Neural progenitor cell (in vitro differentiated cells): Measurements from ENCODE around the gene DNAJC19. TPM values are rescaled to one million over a fixed set of nuclear protein-coding genes. Genes with fewer than 3 reads are reported as not detected.

ENCODE experiments used
- DNase-seq: peaks from one replicate; pipeline ENCODE4 v3.0.0-alpha.2; 2016; ENCODE audit warnings: low spot score
- H2AFZ ChIP-seq: fragments of 200-600 bp; sonication (generic); replicated peaks from 2 replicates; pipeline ENCODE4 v1.6.1; 2016; ENCODE audit warnings: antibody characterized with exemption
- H3F3A ChIP-seq: fragments of 200-600 bp; sonication (generic); 2 replicates; pipeline ENCODE4 v1.6.1; 2016; ENCODE audit warnings: antibody characterized with exemption, low read depth
- H3K27ac ChIP-seq: fragments of 200-600 bp; sonication (generic); 2 replicates; pipeline ENCODE4 v1.5.1; 2016; ENCODE audit warnings: mild to moderate bottlenecking
- H3K27me3 ChIP-seq: fragments of 200-600 bp; sonication (generic); 2 replicates; pipeline ENCODE4 v1.6.1; 2016; ENCODE audit warnings: mild to moderate bottlenecking, moderate library complexity
- H3K36me3 ChIP-seq: fragments of 200-600 bp; sonication (generic); 2 replicates; pipeline ENCODE4 v1.5.1; 2016
- H3K4me1 ChIP-seq: fragments of 200-600 bp; sonication (generic); 2 replicates; pipeline ENCODE4 v1.6.1; 2016; ENCODE audit warnings: mixed run types
- H3K4me2 ChIP-seq: fragments of 200-600 bp; sonication (generic); 2 replicates; pipeline ENCODE4 v1.6.1; 2016
- H3K4me3 ChIP-seq: fragments of 200-600 bp; sonication (generic); 2 replicates; pipeline ENCODE4 v1.5.1; 2016
- H3K79me2 ChIP-seq: fragments of 200-600 bp; sonication (generic); 2 replicates; pipeline ENCODE4 v1.6.1; 2016; ENCODE audit warnings: low read depth
- H3K9ac ChIP-seq: fragments of 200-600 bp; sonication (generic); 2 replicates; pipeline ENCODE4 v1.6.1; 2016
- H3K9me3 ChIP-seq: fragments of 200-600 bp; sonication (generic); 2 replicates; pipeline ENCODE4 v1.5.1; 2016; ENCODE audit warnings: low read depth
- H4K20me1 ChIP-seq: fragments of 200-600 bp; sonication (generic); 2 replicates; pipeline ENCODE4 v1.6.1; 2016; ENCODE audit warnings: low read depth
- H3K27ac Mint-ChIP-seq: 3 replicates; pipeline ENCODE4 v1.8.0; 2021; ENCODE audit warnings: mixed read lengths
- H3K27me3 Mint-ChIP-seq: 2 replicates; pipeline ENCODE4 v1.8.0; 2022; ENCODE audit warnings: low read depth, mild to moderate bottlenecking, inconsistent platforms, moderate library complexity, mixed read lengths; ENCODE audit not compliant: insufficient read depth
- H3K36me3 Mint-ChIP-seq: 3 replicates; pipeline ENCODE4 v1.8.0; 2021; ENCODE audit warnings: mixed read lengths
- H3K4me1 Mint-ChIP-seq: 3 replicates; pipeline ENCODE4 v1.8.0; 2021; ENCODE audit warnings: mixed read lengths
- H3K4me3 Mint-ChIP-seq: 3 replicates; pipeline ENCODE4 v1.8.0; 2021; ENCODE audit warnings: mild to moderate bottlenecking, moderate library complexity, mixed read lengths
- H3K9me3 Mint-ChIP-seq: 3 replicates; pipeline ENCODE4 v1.8.0; 2020; ENCODE audit warnings: mixed read lengths
- CTCF ChIP-seq: fragments of 200-600 bp; sonication (generic); IDR thresholded peaks from 2 replicates; pipeline ENCODE4 v1.5.1; 2017; ENCODE audit warnings: antibody characterized with exemption, mild to moderate bottlenecking
- EZH2 ChIP-seq: fragments of 200-600 bp; sonication (generic); IDR thresholded peaks from 2 replicates; pipeline ENCODE4 v1.6.1; 2017; ENCODE audit warnings: antibody characterized with exemption, mild to moderate bottlenecking, moderate library complexity
- EZH2phosphoT487 ChIP-seq: fragments of 200-600 bp; sonication (generic); IDR thresholded peaks from 2 replicates; pipeline ENCODE4 v1.6.1; 2017; ENCODE audit warnings: antibody characterized with exemption
- total RNA-seq: library from RNA; depleted of rRNA; stranded (reverse); fragments of >200 nt; gene quantifications from 2 replicates; pipeline ENCODE4 v1.2.3, GENCODE V29; 2015; ENCODE audit warnings: low replicate concordance

Gene DNAJC19
- total RNA-seq, 1 donor from 2014 or later, result 108 TPM

GRCh38 chr3:180970931-180971330, 18.6 kb downstream of the DNAJC19 start:
- no peak for DNase-seq
- Histone ChIP-seq H3K4me3 (no peak overlapping the region), H3F3A (peaks cover 18% of the 10 kb centered on the region), H3K36me3 (peaks cover 38% of the 10 kb centered on the region), H3K27ac (no peak overlapping the region), H2AFZ (no peak overlapping the region), H3K4me1 (no peaks in the 10 kb centered on the region), H3K9me3 (no peaks in the 10 kb centered on the region), H3K27me3 (no peaks in the 10 kb centered on the region), H3K9ac (no peak overlapping the region), H4K20me1 (peaks cover 12% of the 10 kb centered on the region), H3K4me2 (no peak overlapping the region), H3K79me2 (peaks cover 14% of the 10 kb centered on the region)
- Mint-ChIP-seq H3K4me3 (no peak overlapping the region), H3K9me3 (no peaks in the 10 kb centered on the region), H3K27me3 (no peaks in the 10 kb centered on the region), H3K36me3 (peaks cover 13% of the 10 kb centered on the region), H3K27ac (no peak overlapping the region), H3K4me1 (no peaks in the 10 kb centered on the region)
- TF ChIP-seq EZH2phosphoT487, result no peak
- no peak for TF ChIP-seq CTCF
- no peak for TF ChIP-seq EZH2

GRCh38 chr3:180962530-180962929, 27.0 kb downstream of the DNAJC19 start:
- Histone ChIP-seq H2AFZ (no peak overlapping the region), H3K79me2 (peaks cover 61% of the 10 kb centered on the region), H3K4me1 (no peaks in the 10 kb centered on the region), H3K27me3 (no peaks in the 10 kb centered on the region), H4K20me1 (peaks cover 19% of the 10 kb centered on the region), H3K9me3 (no peaks in the 10 kb centered on the region), H3K27ac (no peak overlapping the region), H3K36me3 (peaks cover 54% of the 10 kb centered on the region), H3K4me3 (no peak overlapping the region), H3K4me2 (no peak overlapping the region), H3F3A (peaks cover 20% of the 10 kb centered on the region), H3K9ac (no peak overlapping the region)
- no peak for DNase-seq
- H3K27ac Mint-ChIP-seq, result no peak overlapping the region
- H3K4me3 Mint-ChIP-seq, result no peak overlapping the region
- TF ChIP-seq CTCF, result no peak
- no peak for TF ChIP-seq EZH2phosphoT487
- TF ChIP-seq EZH2, result no peak
- H3K27me3 Mint-ChIP-seq, result no peaks in the 10 kb centered on the region
- H3K9me3 Mint-ChIP-seq, result no peaks in the 10 kb centered on the region
- H3K4me1 Mint-ChIP-seq, result no peaks in the 10 kb centered on the region
- H3K36me3 Mint-ChIP-seq, result peaks cover 18% of the 10 kb centered on the region

GRCh38 chr3:180961552-180961951, 28.0 kb downstream of the DNAJC19 start:
- no peak overlapping the region for H2AFZ ChIP-seq
- no peak overlapping the region for H3K4me2 ChIP-seq
- no peaks in the 10 kb centered on the region for H3K27me3 Mint-ChIP-seq
- H3F3A ChIP-seq, result peaks cover 20% of the 10 kb centered on the region
- H3K4me3 Mint-ChIP-seq, result no peak overlapping the region
- H3K4me3 ChIP-seq, result no peak overlapping the region
- no peak for DNase-seq
- H3K9me3 ChIP-seq, result no peaks in the 10 kb centered on the region
- no peaks in the 10 kb centered on the region for H3K9me3 Mint-ChIP-seq
- H3K36me3 ChIP-seq, result peaks cover 61% of the 10 kb centered on the region
- TF ChIP-seq EZH2phosphoT487 (no peak), CTCF (no peak), EZH2 (no peak)
- peaks cover 65% of the 10 kb centered on the region for H3K79me2 ChIP-seq
- H4K20me1 ChIP-seq, result peaks cover 23% of the 10 kb centered on the region
- no peak overlapping the region for H3K27ac Mint-ChIP-seq
- no peaks in the 10 kb centered on the region for H3K4me1 ChIP-seq
- no peak overlapping the region for H3K9ac ChIP-seq
- H3K27me3 ChIP-seq, result no peaks in the 10 kb centered on the region
- H3K4me1 Mint-ChIP-seq, result no peaks in the 10 kb centered on the region
- H3K27ac ChIP-seq, result no peak overlapping the region
- peaks cover 20% of the 10 kb centered on the region for H3K36me3 Mint-ChIP-seq
